ENCODE measurements around the gene FILIP1L. TPM values are rescaled to one million over a fixed set of nuclear protein-coding genes. Genes with fewer than 3 reads are reported as not detected.
A peak's percentile ranks its signal among the peaks of the same experiment; 100 is the strongest.

The FILIP1L gene
- total RNA-seq, 2 donors from 2014 or later = 9.5 to 28.2 TPM

- Histone ChIP-seq H3K4me3 (no peak overlapping the region), H3K9me3 (no peaks in the 10 kb centered on the region), H3K27me3 (replicated peaks; ENCODE audit: insufficient read depth) (no peaks in the 10 kb centered on the region), H3K4me1 (replicated peaks) (no peaks in the 10 kb centered on the region), H3K27ac (no peak overlapping the region), H3K36me3 (no peaks in the 10 kb centered on the region)
- intact Hi-C loops (cut with DNase I) = no loop called here
- TF ChIP-seq POLR2AphosphoS5 (IDR thresholded peaks at IDR 0.05) (no peak), POLR2A (IDR thresholded peaks at IDR 0.05) (no peak)
- TF ChIP-seq, protein P1, sequence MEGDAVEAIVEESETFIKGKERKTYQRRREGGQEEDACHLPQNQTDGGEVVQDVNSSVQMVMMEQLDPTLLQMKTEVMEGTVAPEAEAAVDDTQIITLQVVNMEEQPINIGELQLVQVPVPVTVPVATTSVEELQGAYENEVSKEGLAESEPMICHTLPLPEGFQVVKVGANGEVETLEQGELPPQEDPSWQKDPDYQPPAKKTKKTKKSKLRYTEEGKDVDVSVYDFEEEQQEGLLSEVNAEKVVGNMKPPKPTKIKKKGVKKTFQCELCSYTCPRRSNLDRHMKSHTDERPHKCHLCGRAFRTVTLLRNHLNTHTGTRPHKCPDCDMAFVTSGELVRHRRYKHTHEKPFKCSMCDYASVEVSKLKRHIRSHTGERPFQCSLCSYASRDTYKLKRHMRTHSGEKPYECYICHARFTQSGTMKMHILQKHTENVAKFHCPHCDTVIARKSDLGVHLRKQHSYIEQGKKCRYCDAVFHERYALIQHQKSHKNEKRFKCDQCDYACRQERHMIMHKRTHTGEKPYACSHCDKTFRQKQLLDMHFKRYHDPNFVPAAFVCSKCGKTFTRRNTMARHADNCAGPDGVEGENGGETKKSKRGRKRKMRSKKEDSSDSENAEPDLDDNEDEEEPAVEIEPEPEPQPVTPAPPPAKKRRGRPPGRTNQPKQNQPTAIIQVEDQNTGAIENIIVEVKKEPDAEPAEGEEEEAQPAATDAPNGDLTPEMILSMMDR (IDR thresholded peaks at IDR 0.05) = no peak
- WGBS = 29% methylated on average over 5 of the region's 5 CpGs
- DNase-seq (ENCODE audit: low spot score) = peak; percentile 30
These were observed 168.8 kb downstream of the FILIP1L start for GRCh38 chr3:99945328-99945995.

DNA sequence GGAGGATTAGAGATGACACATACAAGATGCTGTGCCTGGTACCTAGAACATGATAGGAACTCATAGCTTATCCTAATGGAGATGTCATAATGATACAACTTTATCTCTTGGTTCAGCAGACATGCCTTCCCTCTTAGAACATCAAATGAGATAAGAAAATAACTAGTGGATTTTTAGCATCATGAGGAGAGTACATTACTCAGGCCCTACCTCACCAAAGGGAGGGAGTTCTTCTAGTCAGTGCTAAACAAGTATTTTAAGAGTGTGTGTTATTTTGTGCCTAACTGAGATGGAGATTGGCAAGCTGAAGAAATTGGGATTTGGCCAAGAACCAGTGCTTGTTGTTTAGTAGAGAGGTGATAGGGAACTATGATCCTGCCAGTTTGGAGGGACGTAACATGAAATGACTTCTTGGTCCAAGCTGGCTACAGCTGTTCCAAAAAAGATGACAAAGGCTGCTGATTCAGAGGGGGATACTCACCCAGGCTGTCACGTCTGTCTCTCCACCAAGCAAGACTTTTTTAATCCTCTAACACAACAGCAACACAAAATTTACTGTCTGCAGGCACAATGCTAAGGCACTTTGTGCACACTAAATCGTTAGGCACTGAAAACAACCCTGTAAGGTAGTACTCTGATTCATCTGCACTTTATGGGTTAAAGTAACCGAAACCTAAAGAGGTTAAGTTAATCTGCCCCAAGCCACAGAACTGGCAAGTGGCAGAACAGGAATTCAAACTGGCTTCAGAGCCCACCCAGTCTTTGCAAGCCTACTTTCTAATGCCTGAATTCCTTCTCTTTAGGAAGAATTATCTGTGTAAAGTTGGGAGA lies 170.2 kb downstream of the FILIP1L start:
- no peaks in the 10 kb centered on the region for H3K36me3 ChIP-seq
- H3K4me1 ChIP-seq (replicated peaks) = no peaks in the 10 kb centered on the region
- no peak overlapping the region for H3K4me3 ChIP-seq
- no peaks in the 10 kb centered on the region for H3K27me3 ChIP-seq (replicated peaks; ENCODE audit: insufficient read depth)
- DNase-seq (ENCODE audit: low spot score) = no peak
- intact Hi-C loops (cut with DNase I) = no loop called here
- H3K27ac ChIP-seq = no peak overlapping the region
- 35% methylated on average over 4 of the region's 4 CpGs for WGBS
- no peak for TF ChIP-seq POLR2AphosphoS5 (IDR thresholded peaks at IDR 0.05)
- no peaks in the 10 kb centered on the region for H3K9me3 ChIP-seq

GRCh38 chr3:99941211-99941610 lies 173.1 kb downstream of the FILIP1L start:
- no peak overlapping the region for H3K27ac ChIP-seq
- intact Hi-C loops (cut with DNase I) = no loop called here
- no peak overlapping the region for H3K4me3 ChIP-seq
- no peaks in the 10 kb centered on the region for H3K4me1 ChIP-seq (replicated peaks)
- TF ChIP-seq POLR2A (IDR thresholded peaks at IDR 0.05) = no peak
- TF ChIP-seq, protein P1 (IDR thresholded peaks at IDR 0.05) = no peak
- TF ChIP-seq POLR2AphosphoS5 (IDR thresholded peaks at IDR 0.05) = no peak
- H3K27me3 ChIP-seq (replicated peaks; ENCODE audit: insufficient read depth) = no peaks in the 10 kb centered on the region
- H3K9me3 ChIP-seq = no peaks in the 10 kb centered on the region
- no peak for DNase-seq (ENCODE audit: low spot score)
- H3K36me3 ChIP-seq = no peaks in the 10 kb centered on the region
- 93% methylated on average over 1 of the region's 1 CpG for WGBS

DNA sequence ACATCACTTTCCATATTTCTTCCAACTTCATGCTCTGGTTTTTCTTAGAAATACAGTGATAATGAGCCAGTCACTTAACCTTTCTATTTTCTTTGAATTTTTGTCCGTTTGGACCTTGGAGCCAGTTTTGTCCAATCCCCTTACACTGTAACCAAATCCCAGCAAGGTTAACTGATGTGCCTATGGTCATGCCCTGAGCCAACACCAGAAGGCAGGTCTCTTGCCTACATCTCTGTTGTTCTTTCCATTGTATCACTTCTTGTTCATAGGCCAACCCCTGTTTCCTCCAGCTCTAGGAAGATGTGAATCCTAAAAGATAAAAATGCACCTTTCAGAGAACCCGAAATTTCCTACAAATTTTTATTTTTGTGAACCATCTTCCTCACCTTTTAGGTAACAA lies 174.0 kb downstream of the FILIP1L start:
- H3K4me1 ChIP-seq (replicated peaks) = no peaks in the 10 kb centered on the region
- H3K27ac ChIP-seq = peak overlapping the region in 1 of 2 donors; percentile 4

DNA sequence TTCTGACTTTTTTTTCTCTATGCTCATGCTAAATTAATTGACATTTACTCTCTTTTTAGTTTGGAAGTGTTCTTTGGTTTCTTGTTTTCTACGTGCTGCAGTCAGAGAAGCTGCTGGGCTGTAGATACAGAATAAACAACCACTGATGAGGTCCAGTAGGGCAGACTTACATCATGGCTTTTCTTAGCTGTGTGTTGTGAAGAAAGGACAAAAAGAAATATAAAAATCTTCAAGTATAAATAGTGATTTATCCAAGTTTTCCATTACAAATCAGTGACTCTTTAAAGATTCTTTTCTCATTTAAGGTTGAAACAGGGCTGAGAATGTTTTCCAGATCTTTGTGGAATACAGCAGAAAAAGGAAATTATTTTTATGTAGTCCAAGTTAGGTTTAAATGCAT lies 174.4 kb downstream of the FILIP1L start:
- peak overlapping the region in 1 of 2 donors; percentile 4 for H3K27ac ChIP-seq
- TF ChIP-seq POLR2A (IDR thresholded peaks at IDR 0.05) (no peak), POLR2AphosphoS5 (IDR thresholded peaks at IDR 0.05) (no peak)
- TF ChIP-seq, protein P1 (IDR thresholded peaks at IDR 0.05) = no peak
- no peaks in the 10 kb centered on the region for H3K27me3 ChIP-seq (replicated peaks; ENCODE audit: insufficient read depth)
- no peaks in the 10 kb centered on the region for H3K9me3 ChIP-seq
- DNase-seq (ENCODE audit: low spot score) = no peak
- no peak overlapping the region for H3K4me3 ChIP-seq
- H3K4me1 ChIP-seq (replicated peaks) = no peaks in the 10 kb centered on the region
- WGBS = 63% methylated on average over 1 of the region's 1 CpG
- H3K36me3 ChIP-seq = no peaks in the 10 kb centered on the region
- intact Hi-C loops (cut with DNase I) = no loop called here

More for the DNA sequence above, 174.0 kb downstream of the FILIP1L start:
- no peak overlapping the region for H3K4me3 ChIP-seq
- no peaks in the 10 kb centered on the region for H3K9me3 ChIP-seq
- intact Hi-C loops (cut with DNase I) = no loop called here
- WGBS = 86% methylated on average over 2 of the region's 2 CpGs
- TF ChIP-seq POLR2AphosphoS5 (IDR thresholded peaks at IDR 0.05) (no peak), POLR2A (IDR thresholded peaks at IDR 0.05) (no peak)
- TF ChIP-seq, protein P1 (IDR thresholded peaks at IDR 0.05) = no peak
- DNase-seq (ENCODE audit: low spot score) = no peak
- H3K27me3 ChIP-seq (replicated peaks; ENCODE audit: insufficient read depth) = no peaks in the 10 kb centered on the region
- no peaks in the 10 kb centered on the region for H3K36me3 ChIP-seq
